ENCODE results near the gene RHOF.

The RHOF gene

GRCh38 chr12:121803861-121804416, 10.5 kb upstream of the RHOF start, which contains the start of gene SETD1B:
TSS of gene SETD1B (plus strand) at chr12:121804009. CDS start at chr12:121804738, 729 bp downstream.
- no peak for DNase-seq

- peak; percentile 95 for DNase-seq
Measured at GRCh38 chr12:121802843-121803698, 9.6 kb upstream of the RHOF start.

GRCh38 chr12:121802485-121802842, 9.0 kb upstream of the RHOF start:
- no peak for DNase-seq

- no peak for DNase-seq
Measured at GRCh38 chr12:121801595-121802484, 8.4 kb upstream of the RHOF start.

GRCh38 chr12:121800694-121801594, 7.5 kb upstream of the RHOF start:
- DNase-seq, result peak; percentile 46

GRCh38 chr12:121799842-121800693, 6.6 kb upstream of the RHOF start:
- peak; percentile 35 for DNase-seq

GRCh38 chr12:121799156-121799841, 5.8 kb upstream of the RHOF start:
- peak; percentile 50 for DNase-seq

GRCh38 chr12:121798787-121799155, 5.3 kb upstream of the RHOF start:
- no peak for DNase-seq

- peak; percentile 70 for DNase-seq
Measured at GRCh38 chr12:121797937-121798786, 4.7 kb upstream of the RHOF start.

GRCh38 chr12:121796855-121797751, 3.6 kb upstream of the RHOF start:
- no peak for DNase-seq

GRCh38 chr12:121795034-121795968, 1.8 kb upstream of the RHOF start:
- peak; percentile 30 for DNase-seq

GRCh38 chr12:121794534-121795033, 1.1 kb upstream of the RHOF start:
- DNase-seq, result no peak

GRCh38 chr12:121793838-121794533, 498 bp upstream of the RHOF start:
- DNase-seq, result peak; percentile 73

GRCh38 chr12:121792607-121793439, 665 bp downstream of the RHOF start:
- DNase-seq, result no peak

- DNase-seq, result no peak
Measured at GRCh38 chr12:121791671-121792551, 1.6 kb downstream of the RHOF start.
